ENCODE results near the gene ACER1.
A peak's percentile ranks its signal among the peaks of the same experiment; 100 is the strongest.
"Not testable (repeated sequence)": the region's sequence is repeated elsewhere in the genome, so short reads cannot be mapped to it uniquely, and the experiment has no call there.

The ACER1 gene

DNA sequence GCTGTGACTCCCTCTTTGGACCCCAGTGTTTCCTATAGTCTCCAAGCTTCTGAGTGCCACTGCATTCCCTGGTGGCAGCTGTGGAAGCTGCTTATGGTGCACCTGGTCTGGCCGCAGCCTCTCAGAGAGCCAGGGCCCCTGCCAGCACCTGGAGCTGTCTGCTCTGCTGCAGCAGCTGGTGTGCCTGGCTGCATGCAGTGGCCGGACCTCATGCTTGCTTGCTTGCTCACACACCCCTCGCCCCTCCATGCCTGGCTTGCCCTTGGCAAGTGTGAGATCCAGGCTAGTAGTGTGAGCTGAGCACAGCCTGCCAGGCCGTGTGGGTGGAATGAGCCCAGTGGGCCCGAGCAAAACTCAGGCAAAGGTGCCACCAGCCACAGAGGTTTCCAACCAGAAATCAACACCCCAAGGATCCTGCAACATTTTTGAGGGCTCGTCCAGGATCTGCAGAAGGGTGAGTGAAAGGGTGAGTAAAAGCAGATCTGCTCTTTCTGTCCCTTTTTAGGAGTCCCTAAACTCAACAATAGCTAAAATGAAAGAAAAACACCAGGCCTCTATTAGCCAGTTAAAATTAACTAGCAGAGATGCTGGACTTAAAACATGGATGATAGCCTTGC lies 46.0 kb downstream of the ACER1 start:
- H3K36me3 ChIP-seq (ENCODE audit: control insufficient read depth, insufficient read depth, low read length) = no peaks in the 10 kb centered on the region
- H3K27ac ChIP-seq (ENCODE audit: low read depth, low read length, severe bottlenecking) = no peak overlapping the region
- H3K4me1 ChIP-seq (ENCODE audit: control insufficient read depth, insufficient read depth, low read length, poor library complexity, severe bottlenecking) = no peaks in the 10 kb centered on the region
- no peak overlapping the region for H3K4me3 ChIP-seq (ENCODE audit: extremely low read depth, insufficient read depth, low read length, poor library complexity, severe bottlenecking)
- WGBS, 2 experiments (ENCODE audit: insufficient coverage in 2 of 2) = 78 to 79% methylated on average over 4 to 5 of the region's 6 CpGs
- H3K9me3 ChIP-seq (ENCODE audit: control insufficient read depth, low read length) = peaks cover 30% of the 10 kb centered on the region

- no peak overlapping the region for H3K27ac ChIP-seq (ENCODE audit: low read depth, low read length, severe bottlenecking)
- no peaks in the 10 kb centered on the region for H3K4me1 ChIP-seq (ENCODE audit: control insufficient read depth, insufficient read depth, low read length, poor library complexity, severe bottlenecking)
- H3K4me3 ChIP-seq (ENCODE audit: extremely low read depth, insufficient read depth, low read length, poor library complexity, severe bottlenecking) = no peak overlapping the region
- H3K36me3 ChIP-seq (ENCODE audit: control insufficient read depth, insufficient read depth, low read length) = no peaks in the 10 kb centered on the region
- peaks cover 23% of the 10 kb centered on the region for H3K9me3 ChIP-seq (ENCODE audit: control insufficient read depth, low read length)
- 79 to 84% methylated on average over 4 of the region's 4 CpGs for WGBS, 2 experiments (ENCODE audit: insufficient coverage in 2 of 2)
Observed at GRCh38 chr19:6286676-6287075, 46.7 kb downstream of the ACER1 start.

DNA sequence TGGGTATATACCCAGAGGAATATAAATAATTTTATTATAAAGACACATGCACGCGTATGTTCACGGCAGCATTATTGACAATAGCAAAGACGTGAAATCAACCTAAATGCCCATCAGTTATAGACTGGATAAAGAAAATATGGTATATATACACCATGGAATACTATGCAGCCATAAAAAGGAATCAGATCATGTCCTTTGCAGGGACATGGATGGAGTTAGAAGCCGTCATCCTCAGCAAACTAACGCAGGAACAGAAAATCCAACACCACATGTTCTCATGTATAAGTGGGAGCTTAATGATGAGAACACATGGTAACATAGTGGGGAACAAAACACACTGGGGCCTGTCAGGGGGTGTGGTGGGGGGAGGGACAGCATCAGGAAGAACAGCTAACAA lies 51.0 kb downstream of the ACER1 start:
- 90% methylated on average over 2 of the region's 6 CpGs; no CpG with 5 or more reads in 1 of the 2 experiments for WGBS, 2 experiments (ENCODE audit: insufficient coverage in 2 of 2)
- Histone ChIP-seq H3K4me1 (ENCODE audit: control insufficient read depth, insufficient read depth, low read length, poor library complexity, severe bottlenecking) (peaks cover 13% of the 10 kb centered on the region), H3K36me3 (ENCODE audit: control insufficient read depth, insufficient read depth, low read length) (peaks cover 10% of the 10 kb centered on the region), H3K9me3 (ENCODE audit: control insufficient read depth, low read length) (peaks cover 12% of the 10 kb centered on the region)
- H3K27ac ChIP-seq (ENCODE audit: low read depth, low read length, severe bottlenecking); H3K4me3 ChIP-seq (ENCODE audit: extremely low read depth, insufficient read depth, low read length, poor library complexity, severe bottlenecking): not testable (repeated sequence)

GRCh38 chr19:6279931-6280591 lies 53.4 kb downstream of the ACER1 start, which contains the start of gene MLLT1:
Gene MLLT1 (minus strand): TSS chr19:6279975. CDS start chr19:6279784, 191 bp downstream.
- H3K9me3 ChIP-seq (ENCODE audit: control insufficient read depth, low read length) = no peaks in the 10 kb centered on the region
- H3K27ac ChIP-seq (ENCODE audit: low read depth, low read length, severe bottlenecking) = no peak within 1 kb of the TSS
- peaks cover 27% of the 10 kb centered on the region for H3K36me3 ChIP-seq (ENCODE audit: control insufficient read depth, insufficient read depth, low read length)
- H3K4me1 ChIP-seq (ENCODE audit: control insufficient read depth, insufficient read depth, low read length, poor library complexity, severe bottlenecking) = peaks cover 34% of the 10 kb centered on the region
- WGBS, 2 experiments (ENCODE audit: insufficient coverage in 2 of 2) = 5 to 10% methylated on average over 34 to 40 of the region's 66 CpGs
- H3K4me3 ChIP-seq (ENCODE audit: extremely low read depth, insufficient read depth, low read length, poor library complexity, severe bottlenecking) = peak within 1 kb of the TSS; percentile 88

DNA sequence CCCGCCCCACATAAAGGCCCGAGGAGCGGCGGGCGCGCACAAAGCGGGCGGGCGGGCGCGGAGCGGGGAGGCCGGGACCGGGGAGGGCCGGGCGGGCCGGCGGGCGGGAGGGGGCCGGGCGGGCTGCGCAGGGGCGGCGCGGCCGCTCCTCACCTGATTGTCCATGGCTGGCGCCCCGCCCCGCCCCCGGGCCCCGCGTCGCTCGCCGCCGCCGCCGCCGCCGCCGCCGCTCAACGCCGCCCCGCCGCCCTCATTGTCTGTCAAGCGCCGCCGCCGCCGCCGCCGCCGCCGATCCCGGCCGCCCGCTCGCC lies 53.8 kb downstream of the ACER1 start:
- Histone ChIP-seq H3K36me3 (ENCODE audit: control insufficient read depth, insufficient read depth, low read length) (peaks cover 32% of the 10 kb centered on the region), H3K4me1 (ENCODE audit: control insufficient read depth, insufficient read depth, low read length, poor library complexity, severe bottlenecking) (peaks cover 37% of the 10 kb centered on the region), H3K9me3 (ENCODE audit: control insufficient read depth, low read length) (no peaks in the 10 kb centered on the region), H3K4me3 (ENCODE audit: extremely low read depth, insufficient read depth, low read length, poor library complexity, severe bottlenecking) (peak overlapping the region; percentile 88), H3K27ac (ENCODE audit: low read depth, low read length, severe bottlenecking) (no peak overlapping the region)
- 0 to 2% methylated on average over 13 to 22 of the region's 59 CpGs for WGBS, 2 experiments (ENCODE audit: insufficient coverage in 2 of 2)

GRCh38 chr19:6278740-6279619 lies 54.4 kb downstream of the ACER1 start:
- Histone ChIP-seq H3K27ac (ENCODE audit: low read depth, low read length, severe bottlenecking) (no peak overlapping the region), H3K36me3 (ENCODE audit: control insufficient read depth, insufficient read depth, low read length) (peaks cover 33% of the 10 kb centered on the region), H3K4me1 (ENCODE audit: control insufficient read depth, insufficient read depth, low read length, poor library complexity, severe bottlenecking) (peaks cover 43% of the 10 kb centered on the region), H3K9me3 (ENCODE audit: control insufficient read depth, low read length) (no peaks in the 10 kb centered on the region), H3K4me3 (ENCODE audit: extremely low read depth, insufficient read depth, low read length, poor library complexity, severe bottlenecking) (peak overlapping the region; percentile 88)
- WGBS, 2 experiments (ENCODE audit: insufficient coverage in 2 of 2) = 12 to 14% methylated on average over 30 of the region's 36 CpGs

- Histone ChIP-seq H3K27ac (ENCODE audit: low read depth, low read length, severe bottlenecking) (no peak overlapping the region), H3K9me3 (ENCODE audit: control insufficient read depth, low read length) (no peaks in the 10 kb centered on the region), H3K4me1 (ENCODE audit: control insufficient read depth, insufficient read depth, low read length, poor library complexity, severe bottlenecking) (peaks cover 52% of the 10 kb centered on the region), H3K4me3 (ENCODE audit: extremely low read depth, insufficient read depth, low read length, poor library complexity, severe bottlenecking) (peak overlapping the region; percentile 88), H3K36me3 (ENCODE audit: control insufficient read depth, insufficient read depth, low read length) (peaks cover 33% of the 10 kb centered on the region)
- WGBS, 2 experiments (ENCODE audit: insufficient coverage in 2 of 2) = 89 to 100% methylated on average over 3 to 5 of the region's 9 CpGs
Observed at GRCh38 chr19:6278051-6278450, 55.4 kb downstream of the ACER1 start.

DNA sequence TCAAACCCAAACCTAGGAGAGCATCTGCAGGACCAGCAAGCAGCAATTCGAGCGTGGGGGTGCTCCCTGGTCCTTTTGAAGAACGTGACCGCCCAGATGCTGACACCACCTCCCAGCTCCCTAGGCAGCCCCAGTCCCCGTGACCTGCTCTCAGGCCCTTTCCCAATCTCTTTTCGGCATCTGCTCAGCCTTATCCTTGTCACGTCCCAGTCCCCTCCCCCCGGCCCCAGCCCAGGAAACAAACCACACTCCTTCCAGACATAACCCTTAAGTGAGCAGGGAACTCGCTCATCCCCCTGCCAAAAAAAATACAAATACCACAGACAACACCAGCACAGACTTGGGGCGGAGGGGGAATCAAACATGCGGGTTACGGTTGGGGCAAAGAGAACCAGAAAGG lies 57.0 kb downstream of the ACER1 start:
- peaks cover 33% of the 10 kb centered on the region for H3K36me3 ChIP-seq (ENCODE audit: control insufficient read depth, insufficient read depth, low read length)
- WGBS, 2 experiments (ENCODE audit: insufficient coverage in 2 of 2) = 73 to 77% methylated on average over 8 to 10 of the region's 12 CpGs
- H3K27ac ChIP-seq (ENCODE audit: low read depth, low read length, severe bottlenecking) = peak overlapping the region; percentile 53
- no peak overlapping the region for H3K4me3 ChIP-seq (ENCODE audit: extremely low read depth, insufficient read depth, low read length, poor library complexity, severe bottlenecking)
- H3K9me3 ChIP-seq (ENCODE audit: control insufficient read depth, low read length) = no peaks in the 10 kb centered on the region
- H3K4me1 ChIP-seq (ENCODE audit: control insufficient read depth, insufficient read depth, low read length, poor library complexity, severe bottlenecking) = peaks cover 68% of the 10 kb centered on the region

DNA sequence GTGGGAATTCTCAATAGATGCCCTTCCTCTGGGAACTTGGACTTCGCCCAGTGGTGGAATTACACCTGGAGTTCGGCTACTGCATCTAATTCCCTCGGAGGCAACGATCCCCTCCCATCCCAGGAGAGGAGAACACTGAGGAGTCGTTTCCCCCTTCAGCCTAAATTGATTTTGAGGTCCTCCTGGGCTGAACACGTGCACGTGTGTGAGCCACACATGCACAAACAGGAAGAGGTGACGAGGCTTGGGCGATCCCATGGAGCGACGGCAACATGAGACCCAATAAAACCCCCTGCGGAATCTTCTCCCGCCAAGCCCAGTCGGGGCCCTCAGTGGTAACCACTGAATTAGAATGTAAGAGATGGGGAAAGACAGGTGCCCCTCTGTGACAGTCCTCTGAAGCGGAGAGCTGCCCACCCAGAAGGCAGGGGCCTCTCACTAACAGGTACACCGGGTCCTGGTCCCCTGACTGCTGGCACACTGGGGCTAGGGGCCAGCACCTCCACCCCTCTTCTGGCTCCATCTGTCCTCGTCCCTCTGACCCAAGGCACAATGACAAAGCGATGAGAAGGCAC lies 58.2 kb downstream of the ACER1 start:
- 93 to 95% methylated on average over 9 to 16 of the region's 18 CpGs for WGBS, 2 experiments (ENCODE audit: insufficient coverage in 2 of 2)
- Histone ChIP-seq H3K27ac (ENCODE audit: low read depth, low read length, severe bottlenecking) (no peak overlapping the region), H3K36me3 (ENCODE audit: control insufficient read depth, insufficient read depth, low read length) (peaks cover 33% of the 10 kb centered on the region), H3K4me1 (ENCODE audit: control insufficient read depth, insufficient read depth, low read length, poor library complexity, severe bottlenecking) (peaks cover 69% of the 10 kb centered on the region), H3K4me3 (ENCODE audit: extremely low read depth, insufficient read depth, low read length, poor library complexity, severe bottlenecking) (no peak overlapping the region), H3K9me3 (ENCODE audit: control insufficient read depth, low read length) (no peaks in the 10 kb centered on the region)

DNA sequence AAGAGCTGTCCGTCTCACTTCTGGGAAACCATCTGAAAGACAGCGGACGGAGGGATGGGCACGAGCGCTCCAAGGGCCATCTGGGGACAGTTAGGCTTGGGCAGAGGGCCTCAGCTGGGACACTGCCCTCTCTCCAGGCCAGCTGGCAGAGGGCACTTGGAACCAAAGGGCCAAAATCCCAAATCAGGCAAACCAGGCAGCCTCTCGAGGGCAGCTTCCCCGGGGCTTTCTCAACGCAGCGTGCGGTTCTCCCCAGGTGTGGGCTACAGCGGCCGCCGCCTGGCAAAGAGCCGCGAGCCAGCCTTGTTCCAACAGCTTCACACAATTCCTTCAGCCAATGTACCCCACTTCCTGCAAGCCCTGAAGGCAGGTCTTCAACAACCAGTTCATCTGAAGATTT lies 58.7 kb downstream of the ACER1 start:
- H3K36me3 ChIP-seq (ENCODE audit: control insufficient read depth, insufficient read depth, low read length) = peaks cover 36% of the 10 kb centered on the region
- 98 to 99% methylated on average over 15 of the region's 15 CpGs for WGBS, 2 experiments (ENCODE audit: insufficient coverage in 2 of 2)
- peaks cover 69% of the 10 kb centered on the region for H3K4me1 ChIP-seq (ENCODE audit: control insufficient read depth, insufficient read depth, low read length, poor library complexity, severe bottlenecking)
- H3K9me3 ChIP-seq (ENCODE audit: control insufficient read depth, low read length) = no peaks in the 10 kb centered on the region
- no peak overlapping the region for H3K4me3 ChIP-seq (ENCODE audit: extremely low read depth, insufficient read depth, low read length, poor library complexity, severe bottlenecking)
- no peak overlapping the region for H3K27ac ChIP-seq (ENCODE audit: low read depth, low read length, severe bottlenecking)
